GM19467 (cell line): ENCODE data around the gene CRABP1.

Experiments used
- ATAC-seq: cut with Tn5 transposase; IDR thresholded peaks from one replicate; pipeline ENCODE4 v1.9.1; 2021; ENCODE audit warnings: mild to moderate bottlenecking, moderate library complexity; ENCODE audit not compliant: unreplicated experiment

Gene CRABP1

GRCh38 chr15:78343276-78344060, 3.3 kb downstream of the CRABP1 start:
- no peak for ATAC-seq

- no peak for ATAC-seq
Measured at GRCh38 chr15:78345396-78346125, 5.4 kb downstream of the CRABP1 start.

GRCh38 chr15:78347586-78348543, 7.7 kb downstream of the CRABP1 start:
- no peak for ATAC-seq

- no peak for ATAC-seq
Measured at GRCh38 chr15:78350058-78350457, 9.9 kb downstream of the CRABP1 start.

- no peak for ATAC-seq
Measured at GRCh38 chr15:78351539-78351938, 11.4 kb downstream of the CRABP1 start.

- no peak for ATAC-seq
Measured at GRCh38 chr15:78353093-78353492, 12.9 kb downstream of the CRABP1 start.

GRCh38 chr15:78355177-78355576, 15.0 kb downstream of the CRABP1 start:
- ATAC-seq: no peak

- ATAC-seq: no peak
Measured at GRCh38 chr15:78358102-78358870, 18.1 kb downstream of the CRABP1 start.

- no peak for ATAC-seq
Measured at GRCh38 chr15:78359041-78359808, 19.1 kb downstream of the CRABP1 start.

- no peak for ATAC-seq
Measured at GRCh38 chr15:78360367-78360801, 20.2 kb downstream of the CRABP1 start.

- ATAC-seq: no peak
Measured at GRCh38 chr15:78360958-78361718, 21.0 kb downstream of the CRABP1 start.

GRCh38 chr15:78361771-78362506, 21.8 kb downstream of the CRABP1 start:
- ATAC-seq: no peak

- ATAC-seq: no peak
Measured at GRCh38 chr15:78362716-78363380, 22.7 kb downstream of the CRABP1 start.

- ATAC-seq: no peak
Measured at GRCh38 chr15:78363381-78363734, 23.2 kb downstream of the CRABP1 start.

GRCh38 chr15:78364233-78364632, 24.1 kb downstream of the CRABP1 start:
- no peak for ATAC-seq

GRCh38 chr15:78365917-78366316, 25.8 kb downstream of the CRABP1 start:
- no peak for ATAC-seq

- no peak for ATAC-seq
Measured at GRCh38 chr15:78366342-78366741, 26.2 kb downstream of the CRABP1 start.

GRCh38 chr15:78368651-78369050, 28.5 kb downstream of the CRABP1 start:
- no peak for ATAC-seq
